Uterus (tissue), 4 donors: ENCODE results near the gene ABCF2. TPM values are rescaled to one million over a fixed set of nuclear protein-coding genes. Genes with fewer than 3 reads are reported as not detected.

ENCODE experiments used
- DNase-seq, 2 donors: peaks; one replicate each; pipeline ENCODE4 v3.0.0-alpha.2; 2019 to 2020
- H3K27ac ChIP-seq, 2 donors: fragments of 200-600 bp; sonication (generic); 1 replicate in 1 of 2; 2 replicates in 1 of 2; pipeline ENCODE4 v1.5.1; 2016 to 2018
- H3K27me3 ChIP-seq, 2 donors: fragments of 200-600 bp; sonication (generic); one replicate each; pipeline ENCODE4 v1.5.1; 2018 to 2019; ENCODE audit warnings: control low read depth in 1 of 2
- H3K36me3 ChIP-seq, 2 donors: fragments of 200-600 bp; sonication (generic); one replicate each; pipeline ENCODE4 v1.5.1; 2019; ENCODE audit warnings: control low read depth in 1 of 2
- H3K4me1 ChIP-seq, 2 donors: fragments of 200-600 bp; sonication (generic); one replicate each; pipeline ENCODE4 v1.5.1; 2018 to 2019; ENCODE audit warnings: control low read depth in 1 of 2
- H3K4me3 ChIP-seq, 2 donors: fragments of 200-600 bp; sonication (generic); 1 replicate in 1 of 2; 2 replicates in 1 of 2; pipeline ENCODE4 v1.5.1; 2018 to 2019; ENCODE audit warnings: mild to moderate bottlenecking in 1 of 2
- H3K9me3 ChIP-seq, 2 donors: fragments of 200-600 bp; sonication (generic); one replicate each; pipeline ENCODE4 v1.5.1; 2019; ENCODE audit warnings: control low read depth in 1 of 2
- CTCF ChIP-seq, 4 experiments: fragments of 200-600 bp in 2 of 4; fragments of 450-650 bp in 2 of 4; sonication (generic) in 2 of 4; IDR thresholded peaks; one replicate each; pipeline ENCODE4 v1.5.1; 2016 to 2019; ENCODE audit warnings: antibody characterized with exemption in 4 of 4, mild to moderate bottlenecking in 2 of 4, moderate library complexity in 1 of 4
- POLR2A ChIP-seq, 2 donors: fragments of 450-650 bp; IDR thresholded peaks; one replicate each; pipeline ENCODE4 v1.6.1; 2016; ENCODE audit warnings: antibody characterized with exemption in 2 of 2, mild to moderate bottlenecking in 1 of 2, moderate library complexity in 1 of 2
- intact Hi-C: fragments of 100-400 bp; cut with DNase I; formaldehyde crosslinking; loops from one replicate; pipeline ENCODE4 v1.15.1; 2023; ENCODE audit warnings: low total_unique reads
- total RNA-seq, 4 donors: library from RNA; depleted of rRNA in 3 of 4; stranded (reverse); fragments of >200 nt in 3 of 4; gene quantifications; one replicate each; pipeline versions ENCODE4 v1.1.0 to v1.2.4, GENCODE V29; 2014 to 2023
- donor health status: DM: yes; HTN: yes; CAD: no.

The ABCF2 gene
- total RNA-seq, 4 donors from 2014 or later, result 6.8 to 39.2 (median 37.7) TPM

DNA sequence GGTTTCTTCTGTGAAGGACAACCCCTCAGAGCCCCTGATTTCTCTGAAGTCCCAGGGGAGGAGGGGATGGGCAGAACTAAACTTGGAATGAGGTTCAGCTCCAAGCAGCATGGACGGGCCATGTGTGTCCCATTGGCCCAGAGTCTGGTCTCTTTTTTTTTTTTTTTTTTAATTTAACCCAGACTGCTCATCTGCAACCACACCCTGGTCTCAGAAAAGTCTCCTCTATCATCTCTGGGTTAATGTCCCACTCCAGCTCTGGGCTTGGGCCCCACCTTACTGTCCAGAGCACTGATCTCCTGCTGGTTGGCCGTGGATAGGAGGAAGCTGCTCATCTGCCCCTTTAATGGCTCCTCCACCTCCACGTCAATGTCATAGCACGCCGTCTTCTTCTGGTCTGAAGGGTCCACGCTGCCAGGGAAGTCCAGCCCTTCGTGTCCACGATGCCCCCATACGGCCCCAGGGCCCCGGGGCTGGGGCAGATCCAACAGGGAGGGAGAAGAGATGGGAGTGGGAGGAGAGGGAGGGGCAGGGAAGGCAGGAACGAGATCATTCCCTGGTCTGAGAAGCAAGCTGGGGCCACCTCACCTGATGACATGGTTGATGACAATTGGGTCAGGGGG is 12.9 kb upstream of the ABCF2 start:
- H3K36me3 ChIP-seq, result no peaks in the 10 kb centered on the region
- H3K27me3 ChIP-seq, result no peaks in the 10 kb centered on the region
- TF ChIP-seq CTCF (IDR thresholded peaks at IDR 0.05) (no peak), POLR2A (IDR thresholded peaks at IDR 0.05) (no peak)
- H3K4me1 ChIP-seq, result peaks cover 0 to 3% of the 10 kb centered on the region in 2 donors
- DNase-seq, result no peak
- no peak overlapping the region for H3K27ac ChIP-seq
- no peak overlapping the region for H3K4me3 ChIP-seq
- H3K9me3 ChIP-seq, result no peaks in the 10 kb centered on the region
- intact Hi-C loops, result loop anchor here (10.0 kb wide), 1 partner anchor 65 kb away; no protein-coding TSS in a partner anchor

DNA sequence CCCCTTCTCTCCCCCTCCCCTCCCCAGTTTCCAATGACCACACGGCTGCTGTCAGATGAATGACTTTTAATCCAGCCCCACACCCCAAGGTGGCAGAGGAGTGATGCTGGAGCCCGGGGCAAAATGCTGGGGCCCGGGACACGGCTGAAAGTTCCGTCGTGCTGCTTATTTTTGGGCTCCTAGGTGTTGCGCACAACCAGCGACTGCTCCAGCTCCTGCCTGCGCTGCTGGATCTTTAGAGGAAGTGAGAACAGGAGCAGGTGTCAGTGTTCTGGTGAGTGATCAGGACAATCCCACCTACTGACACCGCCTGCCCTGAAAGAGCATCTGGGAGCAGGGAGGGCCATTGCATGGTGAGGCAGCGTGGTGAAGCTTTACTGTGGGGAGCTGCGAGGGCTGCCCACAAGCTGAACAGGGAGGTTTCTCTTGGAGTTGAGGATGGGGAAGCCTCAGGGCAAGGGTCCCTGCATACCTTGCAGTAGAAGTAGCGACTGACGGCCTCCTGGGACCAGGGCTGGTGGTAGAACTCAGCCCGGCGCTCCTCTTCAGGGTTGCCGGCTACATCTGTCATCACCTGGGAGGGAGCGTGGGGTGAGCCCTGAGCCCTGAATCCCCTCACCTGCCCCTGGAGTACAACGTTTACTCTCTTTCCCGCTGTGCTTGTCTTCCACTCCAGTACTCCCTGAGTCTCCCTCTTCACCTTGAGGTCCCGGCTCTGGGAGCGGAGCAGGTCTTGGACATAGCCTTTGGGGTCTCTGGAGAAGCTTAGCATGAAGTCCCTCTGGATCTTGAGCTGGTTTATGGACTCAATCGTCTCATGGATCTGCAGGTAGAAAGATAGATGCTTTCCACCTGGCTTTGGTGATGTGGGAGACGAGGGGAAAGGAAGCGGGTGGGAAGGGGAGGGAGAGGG is 12.2 kb upstream of the ABCF2 start:
- no peaks in the 10 kb centered on the region for H3K4me1 ChIP-seq
- no peak for TF ChIP-seq CTCF (IDR thresholded peaks at IDR 0.05)
- no peak for TF ChIP-seq POLR2A (IDR thresholded peaks at IDR 0.05)
- H3K9me3 ChIP-seq, result no peaks in the 10 kb centered on the region
- no peaks in the 10 kb centered on the region for H3K36me3 ChIP-seq
- H3K27ac ChIP-seq, result no peak overlapping the region
- H3K27me3 ChIP-seq, result no peaks in the 10 kb centered on the region
- no peak overlapping the region for H3K4me3 ChIP-seq
- intact Hi-C loops, result no loop called here
- no peak for DNase-seq

DNA sequence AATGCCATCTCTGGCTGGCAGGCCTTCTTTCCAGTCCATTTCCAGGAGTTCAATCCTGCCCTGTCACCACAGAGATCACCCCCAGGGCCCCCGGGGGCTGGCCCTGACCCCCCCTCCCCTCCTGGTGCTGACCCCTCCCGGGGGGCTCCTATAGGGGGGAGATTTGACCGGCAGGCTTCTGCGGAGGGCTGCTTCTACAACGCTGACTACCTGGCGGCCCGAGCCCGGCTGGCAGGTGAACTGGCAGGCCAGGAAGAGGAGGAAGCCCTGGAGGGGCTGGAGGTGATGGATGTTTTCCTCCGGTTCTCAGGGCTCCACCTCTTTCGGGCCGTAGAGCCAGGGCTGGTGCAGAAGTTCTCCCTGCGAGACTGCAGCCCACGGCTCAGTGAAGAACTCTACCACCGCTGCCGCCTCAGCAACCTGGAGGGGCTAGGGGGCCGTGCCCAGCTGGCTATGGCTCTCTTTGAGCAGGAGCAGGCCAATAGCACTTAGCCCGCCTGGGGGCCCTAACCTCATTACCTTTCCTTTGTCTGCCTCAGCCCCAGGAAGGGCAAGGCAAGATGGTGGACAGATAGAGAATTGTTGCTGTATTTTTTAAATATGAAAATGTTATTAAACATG is 11.3 kb upstream of the ABCF2 start:
- no peak overlapping the region for H3K4me3 ChIP-seq
- peaks cover 3 to 7% of the 10 kb centered on the region in 2 donors for H3K4me1 ChIP-seq
- TF ChIP-seq CTCF (IDR thresholded peaks at IDR 0.05), result no peak
- TF ChIP-seq POLR2A (IDR thresholded peaks at IDR 0.05), result no peak
- no peak for DNase-seq
- no peaks in the 10 kb centered on the region for H3K27me3 ChIP-seq
- intact Hi-C loops, result no loop called here
- H3K36me3 ChIP-seq, result no peaks in the 10 kb centered on the region
- no peaks in the 10 kb centered on the region for H3K9me3 ChIP-seq
- no peak overlapping the region for H3K27ac ChIP-seq

DNA sequence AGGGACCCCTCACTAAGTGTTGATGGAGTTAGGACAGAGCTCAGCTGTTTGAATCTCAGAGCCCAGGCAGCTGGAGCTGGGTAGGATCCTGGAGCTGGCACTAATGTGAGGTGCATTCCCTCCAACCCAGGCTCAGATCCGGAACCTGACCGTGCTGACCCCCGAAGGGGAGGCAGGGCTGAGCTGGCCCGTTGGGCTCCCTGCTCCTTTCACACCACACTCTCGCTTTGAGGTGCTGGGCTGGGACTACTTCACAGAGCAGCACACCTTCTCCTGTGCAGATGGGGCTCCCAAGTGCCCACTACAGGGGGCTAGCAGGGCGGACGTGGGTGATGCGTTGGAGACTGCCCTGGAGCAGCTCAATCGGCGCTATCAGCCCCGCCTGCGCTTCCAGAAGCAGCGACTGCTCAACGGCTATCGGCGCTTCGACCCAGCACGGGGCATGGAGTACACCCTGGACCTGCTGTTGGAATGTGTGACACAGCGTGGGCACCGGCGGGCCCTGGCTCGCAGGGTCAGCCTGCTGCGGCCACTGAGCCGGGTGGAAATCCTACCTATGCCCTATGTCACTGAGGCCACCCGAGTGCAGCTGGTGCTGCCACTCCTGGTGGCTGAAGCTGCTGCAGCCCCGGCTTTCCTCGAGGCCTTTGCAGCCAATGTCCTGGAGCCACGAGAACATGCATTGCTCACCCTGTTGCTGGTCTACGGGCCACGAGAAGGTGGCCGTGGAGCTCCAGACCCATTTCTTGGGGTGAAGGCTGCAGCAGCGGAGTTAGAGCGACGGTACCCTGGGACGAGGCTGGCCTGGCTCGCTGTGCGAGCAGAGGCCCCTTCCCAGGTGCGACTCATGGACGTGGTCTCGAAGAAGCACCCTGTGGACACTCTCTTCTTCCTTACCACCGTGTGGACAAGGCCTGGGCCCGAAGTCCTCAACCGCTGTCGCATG is 10.5 kb upstream of the ABCF2 start:
- peaks cover 5 to 12% of the 10 kb centered on the region in 2 donors for H3K4me1 ChIP-seq
- intact Hi-C loops, result no loop called here
- no peaks in the 10 kb centered on the region for H3K9me3 ChIP-seq
- no peak overlapping the region for H3K4me3 ChIP-seq
- H3K27ac ChIP-seq, result no peak overlapping the region
- DNase-seq, result no peak
- TF ChIP-seq POLR2A (IDR thresholded peaks at IDR 0.05) (no peak), CTCF (IDR thresholded peaks at IDR 0.05) (no peak)
- no peaks in the 10 kb centered on the region for H3K27me3 ChIP-seq
- no peaks in the 10 kb centered on the region for H3K36me3 ChIP-seq
